ENCODE data around the gene DERL3. TPM values are rescaled to one million over a fixed set of nuclear protein-coding genes. Genes with fewer than 3 reads are reported as not detected.

Gene DERL3
- total RNA-seq, 4 donors from 2014 or later, result 1.9 to 20.0 (median 3.1) TPM

DNA sequence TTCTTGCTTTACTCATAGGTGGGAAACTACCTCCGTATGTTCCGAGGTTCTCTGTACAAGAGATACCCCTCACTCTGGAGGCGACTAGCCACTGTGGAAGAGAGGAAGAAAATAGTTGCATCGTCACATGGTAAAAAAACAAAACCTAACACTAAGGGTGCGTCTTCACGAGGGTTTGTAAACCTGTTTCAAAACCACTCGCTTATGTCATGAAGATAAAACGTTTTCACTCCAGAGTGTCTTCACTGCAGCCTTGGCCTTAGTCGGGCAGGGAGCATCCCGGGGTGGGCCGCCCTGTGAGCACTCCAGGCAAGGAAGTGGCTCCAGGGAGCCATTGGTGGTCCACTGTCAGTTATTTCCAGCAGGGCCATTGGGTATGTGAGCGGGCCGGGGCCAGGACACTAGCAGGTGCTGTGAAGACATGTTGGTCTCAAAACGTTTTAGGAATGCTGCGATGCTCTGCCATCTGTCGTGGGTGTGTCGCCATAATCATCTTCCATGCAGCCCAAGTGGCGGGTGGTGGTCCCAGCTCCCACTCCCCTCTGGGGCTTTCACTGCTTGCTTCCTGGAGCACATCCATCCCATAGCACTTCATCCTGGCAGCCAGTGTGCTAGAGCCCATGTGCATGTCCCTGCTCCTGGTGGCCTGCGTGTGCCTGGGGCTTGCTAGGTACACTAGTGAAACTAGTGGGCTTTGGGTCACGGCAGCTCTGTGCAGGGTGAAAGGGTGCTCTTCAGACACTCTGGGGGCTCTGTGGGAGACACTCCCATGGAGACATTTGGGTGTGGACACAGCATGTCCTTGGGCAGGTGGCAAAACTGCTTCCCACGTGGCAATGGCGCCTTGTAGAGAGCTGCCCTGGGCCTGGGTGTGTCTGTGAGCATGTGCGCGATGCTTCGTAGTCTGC is 46.8 kb downstream of the DERL3 start:
- Histone ChIP-seq H3K27ac (peak overlapping the region in 3 of 4 donors; percentile 2 to 55 (median 14)), H3K27me3 (no peaks in the 10 kb centered on the region), H3K9me3 (no peaks in the 10 kb centered on the region), H3K36me3 (peaks cover 0 to 17% (median 8%) of the 10 kb centered on the region in 4 donors), H3K4me1 (peaks cover 15 to 49% (median 22%) of the 10 kb centered on the region in 4 donors), H3K4me3 (no peak overlapping the region)
- in situ Hi-C loops (cut with MboI; ENCODE audit: low pct_ligation_motif_present in 1 of 4, low pct_unique_long_range_greater_than_20kb in 1 of 4, low sequenced_read_pairs in 3 of 4), result no loop called here
- WGBS, 2 donors (ENCODE audit: low coverage in 1 of 2), result 66 to 79% methylated on average over 10 to 25 of the region's 25 CpGs
- intact Hi-C loops (cut with DNase I; ENCODE audit: low total_unique reads), result no loop called here
- TF ChIP-seq POLR2AphosphoS5 (IDR thresholded peaks at IDR 0.05) (no peak), POLR2A (IDR thresholded peaks at IDR 0.05) (no peak), EP300 (IDR thresholded peaks at IDR 0.05; ENCODE audit: low read depth) (no peak)
- TF ChIP-seq, protein P1, sequence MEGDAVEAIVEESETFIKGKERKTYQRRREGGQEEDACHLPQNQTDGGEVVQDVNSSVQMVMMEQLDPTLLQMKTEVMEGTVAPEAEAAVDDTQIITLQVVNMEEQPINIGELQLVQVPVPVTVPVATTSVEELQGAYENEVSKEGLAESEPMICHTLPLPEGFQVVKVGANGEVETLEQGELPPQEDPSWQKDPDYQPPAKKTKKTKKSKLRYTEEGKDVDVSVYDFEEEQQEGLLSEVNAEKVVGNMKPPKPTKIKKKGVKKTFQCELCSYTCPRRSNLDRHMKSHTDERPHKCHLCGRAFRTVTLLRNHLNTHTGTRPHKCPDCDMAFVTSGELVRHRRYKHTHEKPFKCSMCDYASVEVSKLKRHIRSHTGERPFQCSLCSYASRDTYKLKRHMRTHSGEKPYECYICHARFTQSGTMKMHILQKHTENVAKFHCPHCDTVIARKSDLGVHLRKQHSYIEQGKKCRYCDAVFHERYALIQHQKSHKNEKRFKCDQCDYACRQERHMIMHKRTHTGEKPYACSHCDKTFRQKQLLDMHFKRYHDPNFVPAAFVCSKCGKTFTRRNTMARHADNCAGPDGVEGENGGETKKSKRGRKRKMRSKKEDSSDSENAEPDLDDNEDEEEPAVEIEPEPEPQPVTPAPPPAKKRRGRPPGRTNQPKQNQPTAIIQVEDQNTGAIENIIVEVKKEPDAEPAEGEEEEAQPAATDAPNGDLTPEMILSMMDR (IDR thresholded peaks at IDR 0.05), result no peak
- no peak for DNase-seq

DNA sequence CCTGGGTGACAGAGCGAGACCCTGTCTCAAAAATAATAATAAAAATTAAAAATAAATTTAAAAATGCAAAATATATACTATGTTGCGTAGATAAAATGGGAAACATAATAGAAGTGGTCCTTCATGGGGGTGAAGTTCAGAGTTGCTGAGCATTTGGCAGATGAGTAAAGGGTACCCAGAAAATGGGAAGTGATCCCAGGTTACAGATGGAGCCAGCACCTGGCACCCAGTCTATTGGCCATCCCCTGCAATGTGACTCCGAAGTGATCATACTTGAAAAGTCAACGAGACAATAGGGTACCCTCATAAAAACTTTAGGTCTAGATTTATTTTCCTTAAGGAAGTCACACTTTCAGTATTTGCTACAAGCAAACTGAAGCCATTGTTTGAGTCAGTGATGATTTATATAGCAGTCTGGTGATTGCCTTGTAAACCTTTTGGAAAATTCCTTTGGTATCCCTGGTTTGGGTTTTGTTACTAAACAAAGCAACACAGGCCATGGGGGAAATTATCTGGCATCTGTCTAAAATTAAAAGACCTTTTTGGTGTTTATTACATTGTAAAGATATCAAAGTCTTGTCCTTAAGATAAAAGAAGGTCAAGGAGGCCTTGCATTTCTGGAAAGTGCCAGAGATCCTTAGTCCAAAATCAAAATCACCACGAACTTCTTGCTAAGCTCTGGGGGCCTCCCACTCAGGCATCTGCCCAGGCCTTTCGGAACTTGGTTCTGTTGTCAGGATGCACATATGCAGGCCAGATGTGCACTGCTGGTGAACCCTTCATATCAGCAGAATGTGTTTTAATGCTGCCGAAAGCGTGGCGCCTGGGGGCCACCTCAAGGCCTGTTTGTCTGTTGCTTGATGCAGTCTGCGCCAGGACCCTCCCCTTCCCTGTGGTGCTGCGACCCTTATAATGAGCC is 47.7 kb downstream of the DERL3 start:
- Histone ChIP-seq H3K4me3 (no peak overlapping the region), H3K36me3 (peaks cover 0 to 15% (median 7%) of the 10 kb centered on the region in 4 donors), H3K27ac (peak overlapping the region in 3 of 4 donors; percentile 2 to 55 (median 14)), H3K9me3 (no peaks in the 10 kb centered on the region), H3K27me3 (no peaks in the 10 kb centered on the region), H3K4me1 (peaks cover 19 to 54% (median 27%) of the 10 kb centered on the region in 4 donors)
- in situ Hi-C loops (cut with MboI; ENCODE audit: low pct_ligation_motif_present in 1 of 4, low pct_unique_long_range_greater_than_20kb in 1 of 4, low sequenced_read_pairs in 3 of 4) (no loop called here), intact Hi-C loops (cut with DNase I; ENCODE audit: low total_unique reads) (no loop called here)
- DNase-seq, result no peak
- TF ChIP-seq POLR2A (IDR thresholded peaks at IDR 0.05) (no peak), POLR2AphosphoS5 (IDR thresholded peaks at IDR 0.05) (no peak), EP300 (IDR thresholded peaks at IDR 0.05; ENCODE audit: low read depth) (no peak)
- TF ChIP-seq, protein P1 (IDR thresholded peaks at IDR 0.05), result no peak
- 40 to 66% methylated on average over 8 to 11 of the region's 11 CpGs for WGBS, 2 donors (ENCODE audit: low coverage in 1 of 2)

DNA sequence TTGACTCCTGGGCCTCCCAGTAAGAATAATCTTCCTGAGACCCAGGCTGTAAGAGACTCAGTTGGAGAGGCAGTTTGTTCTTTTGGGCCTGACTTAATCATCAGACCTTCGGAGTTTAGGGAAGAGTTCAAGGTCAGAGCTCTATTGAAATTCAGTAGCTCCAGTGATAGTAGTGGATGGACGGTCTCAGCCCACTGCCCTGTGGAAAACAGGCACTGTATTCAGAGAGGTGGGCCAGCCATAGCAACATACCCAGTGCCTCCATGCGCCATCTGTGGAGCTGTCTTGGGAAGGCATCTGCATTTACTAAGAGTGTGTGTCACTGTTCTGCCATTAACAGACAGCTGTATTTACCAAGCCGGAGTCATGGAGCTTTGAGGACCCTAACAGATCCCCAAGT is 49.2 kb downstream of the DERL3 start:
- Histone ChIP-seq H3K27ac (no peak overlapping the region), H3K4me3 (no peak overlapping the region), H3K27me3 (no peaks in the 10 kb centered on the region), H3K4me1 (peaks cover 20 to 62% (median 29%) of the 10 kb centered on the region in 4 donors), H3K36me3 (peaks cover 0 to 8% (median 3%) of the 10 kb centered on the region in 4 donors), H3K9me3 (no peaks in the 10 kb centered on the region)
- intact Hi-C loops (cut with DNase I; ENCODE audit: low total_unique reads) (no loop called here), in situ Hi-C loops (cut with MboI; ENCODE audit: low pct_ligation_motif_present in 1 of 4, low pct_unique_long_range_greater_than_20kb in 1 of 4, low sequenced_read_pairs in 3 of 4) (loop anchor here in 2 of 4 donors (10.0 kb wide), 1 partner anchor 55 kb away; no protein-coding TSS in a partner anchor)
- TF ChIP-seq, protein P1 (IDR thresholded peaks at IDR 0.05), result no peak
- TF ChIP-seq POLR2A (IDR thresholded peaks at IDR 0.05), result no peak
- TF ChIP-seq POLR2AphosphoS5 (IDR thresholded peaks at IDR 0.05), result no peak
- TF ChIP-seq EP300 (IDR thresholded peaks at IDR 0.05; ENCODE audit: low read depth), result no peak
- DNase-seq, result no peak
- WGBS, 2 donors (ENCODE audit: low coverage in 1 of 2), result 95% methylated on average over 4 of the region's 4 CpGs; no CpG with 5 or more reads in 1 of the 2 donors

All from transverse colon (tissue), 4 donors.